Measurements from ENCODE around the gene RUFY2.
"Not testable (repeated sequence)": the region's sequence is repeated elsewhere in the genome, so short reads cannot be mapped to it uniquely, and the experiment has no call there.

The RUFY2 gene

DNA sequence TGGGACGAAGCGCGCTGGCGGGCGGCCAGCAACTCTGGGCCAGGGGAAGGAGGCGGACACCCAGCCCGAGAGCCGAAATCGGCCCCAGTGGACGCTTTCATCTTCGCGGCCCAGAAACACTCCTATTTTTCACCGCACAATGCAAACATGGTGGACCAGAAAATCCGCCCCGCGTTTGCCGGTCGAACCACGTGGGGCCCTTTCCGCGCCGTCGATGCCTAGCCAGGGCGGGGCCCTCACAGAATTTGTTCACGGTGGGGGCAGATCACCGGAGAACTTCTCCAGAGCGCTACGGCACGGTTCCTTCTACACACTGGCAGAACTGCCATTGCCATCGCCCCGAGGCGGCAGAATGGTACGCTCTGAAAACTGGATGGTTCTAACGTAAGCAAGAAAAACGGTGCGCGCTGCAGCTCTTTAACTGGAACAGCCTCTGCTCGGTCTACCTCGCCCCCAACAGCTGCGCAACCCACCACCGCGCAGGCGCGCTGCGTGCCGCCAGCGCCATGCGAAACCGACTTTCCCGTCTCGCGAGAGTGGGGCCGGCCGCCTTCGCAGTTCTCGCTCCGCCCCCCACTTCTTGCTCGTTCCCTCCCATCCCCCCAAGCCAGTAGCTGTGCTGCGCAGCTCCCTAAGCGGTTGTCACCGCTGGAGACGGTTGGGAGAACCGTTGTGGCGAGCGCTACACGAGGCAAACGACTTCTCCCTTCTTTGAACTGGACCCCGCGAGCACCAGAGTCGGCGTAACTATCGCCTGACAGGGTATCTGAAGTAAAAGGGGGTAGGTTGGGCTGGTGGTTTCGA is 75.4 kb downstream of the RUFY2 start, which contains the start of gene HNRNPH3:
HNRNPH3 (plus strand) TSS at position 610 of the 804 bp plus-strand sequence. CDS start 5,158 bp downstream, outside the sequence.
- peak within 1 kb of the TSS; percentile 90 for H3K4me3 ChIP-seq (ENCODE audit: low read length)
- DNase-seq (ENCODE audit: low read depth, low spot score) = peak; percentile 96

- peak overlapping the region; percentile 90 for H3K4me3 ChIP-seq (ENCODE audit: low read length)
- DNase-seq (ENCODE audit: low read depth, low spot score) = no peak
Observed at GRCh38 chr10:68330852-68331454, 76.1 kb downstream of the RUFY2 start.

DNA sequence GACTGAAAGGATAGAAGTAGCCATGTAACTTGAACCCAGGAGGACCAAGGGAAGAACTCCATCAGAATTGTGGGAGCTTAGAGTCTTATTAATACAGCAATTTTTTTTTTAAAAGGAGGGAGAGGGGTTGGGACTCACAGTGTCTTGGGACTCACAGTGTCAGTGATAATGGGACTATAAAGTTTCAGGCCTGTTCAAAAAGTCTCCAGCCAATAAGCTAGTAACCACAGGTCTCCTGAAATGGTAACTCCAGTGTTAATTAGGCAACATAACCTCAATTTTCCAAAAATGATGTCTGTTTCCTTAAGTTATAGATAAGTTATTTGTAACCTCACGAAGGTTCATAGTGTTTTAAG is 77.6 kb downstream of the RUFY2 start:
- no peak for DNase-seq (ENCODE audit: low read depth, low spot score)
- no peak overlapping the region for H3K4me3 ChIP-seq (ENCODE audit: low read length)

DNA sequence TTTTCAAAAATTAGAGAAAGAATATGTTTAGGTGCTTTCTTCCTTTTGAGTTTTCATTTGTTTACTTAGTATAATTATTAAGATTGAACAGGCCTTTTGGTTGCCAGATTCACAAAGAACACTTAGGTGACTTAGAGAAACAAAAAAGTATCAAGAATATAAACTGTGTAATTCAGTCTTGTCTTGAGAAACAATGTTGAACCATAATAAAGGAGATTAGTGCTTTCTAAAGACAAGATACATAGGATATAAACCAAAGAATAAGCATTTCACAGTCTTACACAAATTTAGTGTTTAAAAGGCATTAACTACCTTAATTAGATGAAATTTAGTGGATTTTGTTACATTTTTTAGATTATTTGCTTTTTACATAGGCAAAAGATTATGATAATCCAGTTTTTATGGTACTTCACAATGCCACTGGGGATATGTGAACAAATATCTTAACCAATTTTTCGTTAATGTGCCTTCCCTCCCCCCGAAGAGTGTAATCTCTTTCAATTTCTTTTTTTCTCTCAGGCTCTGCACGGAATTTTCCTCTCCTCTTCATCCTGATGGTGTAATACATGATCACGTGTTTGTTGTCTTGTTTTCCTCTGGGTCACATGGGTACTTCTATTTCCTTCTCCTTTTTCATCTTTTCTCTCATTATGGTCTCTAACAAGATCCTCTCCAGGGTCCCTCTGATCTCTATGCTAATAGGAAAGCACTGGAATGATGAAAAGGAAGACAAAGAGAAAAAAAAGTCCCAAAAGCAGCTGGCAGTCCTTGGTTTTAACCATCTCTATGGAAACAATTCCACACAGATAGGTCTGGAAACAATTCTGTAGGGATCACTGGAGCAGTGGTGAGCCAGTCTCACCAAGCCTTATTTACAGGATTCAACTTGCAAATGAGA is 78.9 kb downstream of the RUFY2 start:
- DNase-seq (ENCODE audit: low read depth, low spot score) = no peak
- no peak overlapping the region for H3K4me3 ChIP-seq (ENCODE audit: low read length)

DNA sequence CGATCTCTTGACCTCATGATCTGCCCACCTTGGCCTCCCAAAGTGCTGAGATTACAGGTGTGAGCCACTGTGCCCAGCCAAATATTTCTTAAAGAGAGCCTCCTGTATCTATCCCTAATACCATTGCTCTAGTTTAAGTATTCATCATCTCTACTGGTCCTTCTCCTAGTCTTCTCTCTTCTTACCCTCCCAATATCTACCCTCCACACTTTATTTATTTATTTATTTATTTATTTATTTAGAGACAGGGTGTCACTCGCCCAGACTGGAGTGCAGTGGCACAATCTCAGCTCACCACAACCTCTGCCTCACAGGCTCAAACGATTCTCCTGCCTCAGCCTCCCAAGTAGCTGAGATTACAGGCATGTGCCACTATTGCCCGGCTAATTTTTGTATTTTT is 82.7 kb downstream of the RUFY2 start:
- not testable (repeated sequence) for DNase-seq (ENCODE audit: low read depth, low spot score); H3K4me3 ChIP-seq (ENCODE audit: low read length)

DNA sequence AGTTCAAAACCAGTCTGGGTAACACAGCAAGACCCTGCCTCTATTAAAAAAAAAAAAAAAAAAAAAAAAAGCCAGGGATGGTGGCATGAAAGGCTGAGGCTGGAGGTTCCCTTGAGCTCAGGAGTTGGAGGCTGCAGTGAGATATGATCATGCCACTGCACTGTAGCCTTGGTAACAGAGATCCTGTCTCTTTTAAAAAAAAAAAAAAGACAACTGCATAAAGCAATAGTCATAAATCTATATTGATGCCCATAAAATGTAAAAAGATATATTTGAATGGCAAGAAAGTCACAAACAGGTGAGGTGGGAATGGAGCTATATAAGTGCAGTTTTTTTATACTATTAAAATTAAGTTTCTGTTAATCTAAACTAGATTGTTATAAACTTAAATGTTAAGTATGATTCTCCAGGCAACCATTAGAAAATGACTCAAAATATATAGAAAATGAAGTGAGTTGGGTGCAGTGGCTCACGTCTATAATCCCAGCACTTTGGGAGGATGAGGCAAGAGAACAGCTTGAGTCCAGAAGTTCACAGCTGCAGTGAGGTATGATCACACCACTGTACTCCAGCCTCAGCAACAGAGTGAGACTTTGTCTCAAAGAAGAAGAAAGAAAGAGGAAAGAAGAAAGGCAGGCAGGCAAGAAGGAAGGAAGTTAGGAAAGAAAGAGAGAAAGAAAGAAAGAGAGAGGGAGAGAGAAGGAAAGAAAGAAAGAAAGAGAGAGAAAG is 88.6 kb downstream of the RUFY2 start:
- no peak overlapping the region for H3K4me3 ChIP-seq (ENCODE audit: low read length)
- DNase-seq (ENCODE audit: low read depth, low spot score) = no peak

DNA sequence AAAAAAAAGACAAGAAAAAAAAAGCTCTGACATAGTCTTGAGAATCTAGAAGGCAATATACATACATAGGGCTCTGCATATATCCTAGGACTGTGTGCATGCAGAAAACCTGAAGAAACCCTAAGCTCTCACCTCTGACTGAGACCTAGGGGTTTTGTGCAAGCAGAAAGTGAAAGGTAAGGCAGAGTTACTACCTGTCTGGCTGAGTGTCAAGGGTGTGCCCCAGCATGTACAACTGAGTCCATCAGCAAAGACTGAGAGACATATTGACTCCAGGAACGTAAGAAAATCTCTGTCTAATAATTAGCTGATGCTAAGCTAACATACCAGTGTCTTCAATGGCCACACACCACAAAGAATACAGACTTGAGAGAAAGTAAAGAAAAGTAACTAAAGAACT is 91.5 kb downstream of the RUFY2 start:
- DNase-seq (ENCODE audit: low read depth, low spot score) = no peak
- no peak overlapping the region for H3K4me3 ChIP-seq (ENCODE audit: low read length)

GRCh38 chr10:68314930-68315329 is 92.1 kb downstream of the RUFY2 start:
- not testable (repeated sequence) for DNase-seq (ENCODE audit: low read depth, low spot score); H3K4me3 ChIP-seq (ENCODE audit: low read length)

DNA sequence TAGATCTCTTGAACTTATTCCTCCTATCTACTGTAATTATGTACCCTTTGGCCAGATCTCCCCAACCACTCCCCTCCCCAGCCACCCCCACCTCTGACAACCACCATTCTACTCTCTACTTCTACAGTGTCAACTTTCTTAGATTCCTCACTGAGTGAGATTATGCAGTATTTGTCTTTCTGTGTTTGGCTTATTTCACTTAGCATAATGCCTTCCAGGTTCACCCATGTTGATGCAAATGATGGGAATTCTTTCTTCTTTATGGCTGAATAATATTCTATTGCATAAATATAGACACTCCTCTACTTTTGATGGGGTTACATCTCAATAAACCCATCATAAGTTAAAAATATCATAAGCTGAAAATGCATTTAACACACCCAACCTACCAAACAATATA is 96.5 kb downstream of the RUFY2 start:
- no peak for DNase-seq (ENCODE audit: low read depth, low spot score)
- H3K4me3 ChIP-seq (ENCODE audit: low read length) = no peak overlapping the region

- DNase-seq (ENCODE audit: low read depth, low spot score) = no peak
- no peak overlapping the region for H3K4me3 ChIP-seq (ENCODE audit: low read length)
Observed at GRCh38 chr10:68305854-68306253, 101.2 kb downstream of the RUFY2 start.

GRCh38 chr10:68303849-68304412 is 103.1 kb downstream of the RUFY2 start:
- no peak for DNase-seq (ENCODE audit: low read depth, low spot score)
- H3K4me3 ChIP-seq (ENCODE audit: low read length) = no peak overlapping the region

DNA sequence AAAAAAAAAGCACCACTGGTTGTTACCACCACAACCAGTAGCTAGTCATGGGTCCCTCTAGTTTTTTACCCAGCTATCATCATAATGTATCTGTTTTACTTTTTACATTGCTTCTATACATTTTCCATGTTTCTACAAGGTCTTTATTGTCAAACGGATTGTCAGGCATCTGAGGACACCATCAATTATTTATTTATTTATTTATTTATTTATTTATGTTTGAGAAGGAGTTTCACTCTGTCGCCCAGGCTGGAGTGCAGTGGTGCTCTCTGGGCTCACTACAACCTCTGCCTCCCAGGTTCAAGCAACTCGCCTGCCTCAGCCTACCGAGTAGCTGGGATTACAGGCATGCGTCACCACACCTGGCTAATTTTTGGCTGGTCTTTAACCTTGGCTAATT is 104.2 kb downstream of the RUFY2 start:
- H3K4me3 ChIP-seq (ENCODE audit: low read length) = no peak overlapping the region
- DNase-seq (ENCODE audit: low read depth, low spot score) = no peak

DNA sequence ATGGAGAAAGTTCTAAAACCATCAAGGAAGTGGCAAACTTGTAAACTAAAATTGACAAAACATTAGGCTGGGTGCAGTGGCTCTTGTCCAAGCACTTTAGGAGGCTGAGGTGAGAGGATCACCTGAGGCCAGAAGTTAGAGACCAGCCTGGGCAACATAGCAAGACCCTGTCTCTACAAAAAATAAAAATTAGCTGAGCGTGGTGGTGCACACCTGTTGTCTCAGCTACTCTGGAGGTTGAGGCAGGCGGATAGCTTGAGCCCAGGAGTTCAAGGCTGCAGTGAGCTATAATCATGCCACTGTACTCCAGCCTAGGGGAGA is 104.6 kb downstream of the RUFY2 start:
- no peak overlapping the region for H3K4me3 ChIP-seq (ENCODE audit: low read length)
- DNase-seq (ENCODE audit: low read depth, low spot score) = no peak

DNA sequence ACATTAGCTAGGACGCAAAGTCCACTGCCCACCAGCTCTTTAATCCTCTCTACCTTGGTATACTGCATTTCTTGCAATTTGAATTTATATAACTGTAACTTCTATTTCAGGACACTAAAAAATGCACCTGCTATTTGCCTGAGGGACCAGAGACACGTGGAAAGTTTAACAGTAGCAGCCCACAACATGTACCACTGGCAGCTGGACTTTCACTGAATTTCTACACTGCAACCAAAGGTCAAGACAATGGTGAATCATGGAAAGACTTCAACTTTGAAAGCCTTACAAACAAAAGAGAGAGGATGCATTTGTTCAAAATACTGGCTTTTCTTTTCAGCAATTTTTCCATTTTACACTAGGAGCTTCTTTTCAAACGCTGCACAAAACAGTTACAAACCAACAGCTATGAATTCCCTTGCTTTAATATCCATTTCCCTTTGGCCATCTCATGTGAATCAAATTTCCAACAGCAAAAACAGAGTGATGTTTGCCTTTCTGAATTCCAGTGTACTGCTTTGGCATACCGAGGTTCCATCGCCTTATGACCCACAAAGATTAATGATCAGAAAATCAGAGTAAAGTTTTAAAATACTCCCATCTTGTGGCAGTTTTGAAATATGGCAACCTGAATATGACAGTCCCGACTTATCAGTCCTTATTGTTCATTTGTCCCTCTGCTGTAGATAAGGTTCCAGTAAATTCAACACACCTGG is 105.1 kb downstream of the RUFY2 start:
- DNase-seq (ENCODE audit: low read depth, low spot score) = peak; percentile 24
- H3K4me3 ChIP-seq (ENCODE audit: low read length) = no peak overlapping the region

DNA sequence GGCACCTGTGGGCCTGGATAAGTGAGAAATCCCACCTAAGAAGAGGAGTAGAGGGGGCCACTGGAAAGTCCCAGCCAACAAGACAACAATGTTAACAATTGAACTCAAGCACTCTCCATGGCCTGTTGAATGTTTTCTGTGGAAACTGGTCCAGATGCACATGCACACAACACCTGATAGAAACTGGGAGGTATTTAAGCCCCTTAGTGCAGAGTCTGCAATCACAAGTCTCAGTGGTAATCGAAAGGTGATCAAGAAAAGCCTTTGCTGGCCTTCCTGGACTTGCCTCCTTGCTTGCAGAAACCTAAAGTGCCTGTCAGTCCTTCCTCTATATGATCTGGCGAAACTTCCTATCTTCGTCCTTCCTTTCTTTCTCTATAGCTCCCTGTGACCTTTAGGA is 105.8 kb downstream of the RUFY2 start:
- no peak for DNase-seq (ENCODE audit: low read depth, low spot score)
- no peak overlapping the region for H3K4me3 ChIP-seq (ENCODE audit: low read length)

- no peak for DNase-seq (ENCODE audit: low read depth, low spot score)
- no peak overlapping the region for H3K4me3 ChIP-seq (ENCODE audit: low read length)
Observed at GRCh38 chr10:68296843-68297663, 110.0 kb downstream of the RUFY2 start.

All from Jurkat, Clone E6-1 (cell line).